ENCODE results near the gene RSBN1L. TPM values are rescaled to one million over a fixed set of nuclear protein-coding genes. Genes with fewer than 3 reads are reported as not detected.
"Not testable (repeated sequence)": the region's sequence is repeated elsewhere in the genome, so short reads cannot be mapped to it uniquely, and the experiment has no call there.

RSBN1L gene
- total RNA-seq, 2 donors from 2014 or later = 9.5 to 9.7 TPM

GRCh38 chr7:77716804-77717203, 20.5 kb downstream of the RSBN1L start:
- ATAC-seq = no peak
- intact Hi-C loops (cut with DNase I) = no loop called here
- DNase-seq = no peak

DNA sequence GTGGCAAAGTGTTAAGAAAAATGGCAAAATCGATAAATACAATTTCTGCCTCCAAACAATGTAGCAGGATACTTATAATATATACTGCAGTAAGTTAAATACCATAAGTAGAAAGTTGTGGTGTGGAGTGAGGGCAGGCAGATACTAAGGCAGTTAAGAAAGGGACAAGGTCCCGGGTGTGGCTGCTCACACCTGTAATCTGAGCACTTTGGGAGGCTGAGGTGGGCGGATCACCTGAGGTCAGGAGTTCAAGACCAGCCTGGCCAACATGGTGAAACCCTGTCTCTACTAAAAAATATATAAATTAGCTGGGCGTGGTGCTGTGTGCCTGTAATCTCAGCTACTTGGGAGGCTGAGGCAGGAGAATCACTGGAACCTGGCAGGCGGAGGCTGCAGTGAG, 21.3 kb downstream of the RSBN1L start:
- DNase-seq; intact Hi-C loops (cut with DNase I); ATAC-seq: not testable (repeated sequence)

GRCh38 chr7:77727527-77727926, 31.3 kb downstream of the RSBN1L start:
- intact Hi-C loops (cut with DNase I) = no loop called here
- ATAC-seq = no peak

GRCh38 chr7:77727936-77728701, 31.9 kb downstream of the RSBN1L start:
- intact Hi-C loops (cut with DNase I) = no loop called here
- DNase-seq (no peak), ATAC-seq (peak in 1 of 2 donors; percentile 49)

More at GRCh38 chr7:77727527-77727926, 31.3 kb downstream of the RSBN1L start:
- DNase-seq = no peak

- DNase-seq (no peak), ATAC-seq (no peak)
- intact Hi-C loops (cut with DNase I) = no loop called here
Measured at GRCh38 chr7:77729574-77730348, 33.5 kb downstream of the RSBN1L start.

- ATAC-seq (no peak), DNase-seq (no peak)
- intact Hi-C loops (cut with DNase I) = no loop called here
Measured at GRCh38 chr7:77731716-77732115, 35.5 kb downstream of the RSBN1L start.

- ATAC-seq (peak in 1 of 2 donors; percentile 60), DNase-seq (no peak)
- intact Hi-C loops (cut with DNase I) = no loop called here
Measured at GRCh38 chr7:77734659-77735421, 38.6 kb downstream of the RSBN1L start.

DNA sequence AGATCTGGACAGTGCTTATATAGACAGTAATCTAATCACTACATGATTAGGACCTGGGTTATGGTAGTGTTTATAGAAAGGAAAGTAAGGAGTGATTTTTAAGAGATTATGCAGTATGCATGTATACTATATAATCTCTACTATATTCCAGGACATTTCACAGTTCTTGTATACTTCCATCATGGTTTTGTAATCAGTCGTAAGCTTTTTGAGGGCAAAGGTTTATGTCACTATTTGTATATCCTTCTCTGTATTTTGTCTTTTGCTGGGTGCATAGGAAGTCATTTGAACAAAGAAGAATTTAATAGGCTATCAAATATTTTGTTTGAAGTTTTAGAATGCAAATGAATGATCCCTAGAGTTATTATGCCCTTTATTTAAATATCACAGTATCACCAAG, 39.2 kb downstream of the RSBN1L start:
- DNase-seq (no peak), ATAC-seq (no peak)
- intact Hi-C loops (cut with DNase I) = no loop called here

DNA sequence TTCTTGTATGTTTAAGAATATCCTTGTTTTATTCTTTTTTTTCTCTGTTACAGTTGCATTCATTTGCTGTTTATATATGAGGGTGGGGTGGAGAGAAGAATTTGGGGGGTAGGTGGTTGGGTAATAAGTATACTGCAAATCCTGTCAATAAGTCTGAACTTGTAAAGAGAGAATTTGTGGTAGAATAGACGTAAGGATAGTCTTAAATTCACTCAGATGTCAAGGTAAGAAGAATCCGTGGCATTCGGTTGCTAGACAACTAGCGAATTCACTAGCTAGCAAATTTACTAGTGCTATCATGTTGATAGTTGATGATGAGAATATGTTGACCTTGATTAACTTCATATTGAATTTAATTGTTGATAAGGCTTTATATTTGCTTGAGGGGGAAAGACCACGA, 40.7 kb downstream of the RSBN1L start:
- intact Hi-C loops (cut with DNase I) = no loop called here
- DNase-seq (no peak), ATAC-seq (no peak)

DNA sequence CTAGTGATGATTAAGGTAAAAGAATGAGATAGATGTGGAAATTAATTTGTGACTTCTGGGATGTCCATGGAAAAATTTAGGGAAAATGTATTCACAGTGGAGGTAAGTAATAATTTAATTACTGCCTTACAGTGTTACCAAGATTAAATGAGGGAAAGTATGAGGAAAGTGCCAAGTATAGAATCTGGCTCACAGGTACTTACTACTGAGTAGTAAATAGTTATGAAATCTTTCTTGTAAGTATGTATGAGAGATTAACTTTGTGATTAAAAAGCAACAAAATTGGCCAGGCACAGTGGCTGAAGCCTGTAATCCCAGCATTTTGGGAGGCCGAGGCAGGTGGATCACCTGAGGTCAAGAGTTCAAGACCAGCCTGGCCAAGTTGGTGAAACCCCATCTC, 42.1 kb downstream of the RSBN1L start:
- ATAC-seq (no peak), DNase-seq (no peak)
- intact Hi-C loops (cut with DNase I) = no loop called here

GRCh38 chr7:77738871-77739270, 42.6 kb downstream of the RSBN1L start:
- DNase-seq = no peak
- intact Hi-C loops (cut with DNase I) = no loop called here
- no peak for ATAC-seq

DNA sequence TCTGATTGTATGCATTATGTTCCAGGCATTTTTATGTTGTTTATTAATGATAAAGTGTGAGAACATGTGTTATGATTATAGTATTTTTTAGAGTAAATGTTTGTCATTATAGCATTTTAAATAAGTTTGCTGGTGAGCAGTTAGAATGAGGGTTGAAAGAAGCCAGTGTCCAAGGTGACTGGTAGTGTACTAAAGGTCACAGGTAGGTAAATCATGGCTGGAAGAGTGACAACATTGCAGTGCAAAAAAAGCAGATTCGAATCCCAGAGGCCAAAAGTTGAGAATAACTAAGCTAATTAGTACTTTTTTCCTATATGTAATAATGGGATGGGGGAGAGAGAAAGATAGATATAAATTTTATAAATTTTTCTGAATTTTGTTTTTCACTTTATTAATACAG, 44.0 kb downstream of the RSBN1L start:
- DNase-seq (no peak), ATAC-seq (no peak)
- intact Hi-C loops (cut with DNase I) = no loop called here

DNA sequence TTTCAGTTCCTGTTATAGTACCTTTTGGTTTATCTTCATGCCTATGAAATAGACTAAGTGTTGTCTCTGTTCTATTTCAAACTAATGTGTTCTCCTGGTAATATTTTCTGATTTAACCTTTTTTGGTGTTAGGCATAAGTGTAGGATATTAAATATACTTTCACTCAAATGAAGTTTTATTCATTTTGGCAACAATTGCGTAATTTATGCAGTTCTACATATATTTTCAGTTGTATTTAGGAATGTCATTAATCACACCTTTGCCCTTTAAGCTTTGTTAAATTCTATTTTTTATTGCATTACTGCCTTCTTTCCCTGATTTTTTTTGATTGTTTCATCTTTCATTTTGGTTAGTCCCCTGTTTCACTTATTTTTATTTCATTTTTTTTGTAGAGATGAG, 47.3 kb downstream of the RSBN1L start:
- no peak for ATAC-seq
- DNase-seq = no peak
- intact Hi-C loops (cut with DNase I) = no loop called here

DNA sequence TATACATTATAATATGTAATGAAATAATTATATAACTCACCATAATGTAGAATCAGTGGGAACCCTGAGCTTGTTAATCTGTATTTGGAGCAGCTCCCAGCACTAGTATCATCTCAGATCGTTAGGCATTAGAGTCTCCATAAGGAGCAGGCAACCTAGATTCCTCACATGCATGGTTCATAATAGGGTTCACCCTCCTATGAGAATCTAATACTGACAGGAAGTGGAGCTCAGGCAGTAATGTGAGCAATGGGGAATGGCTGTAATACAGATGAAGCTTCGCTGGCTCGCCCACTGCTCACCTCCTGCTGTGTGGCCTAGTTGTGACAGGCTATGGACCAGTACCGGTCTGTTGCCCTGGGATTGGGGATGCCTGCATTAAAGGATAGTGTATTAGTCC, 49.5 kb downstream of the RSBN1L start:
- intact Hi-C loops (cut with DNase I) = no loop called here
- ATAC-seq = no peak
- DNase-seq = no peak

- DNase-seq = no peak
- intact Hi-C loops (cut with DNase I) = no loop called here
- ATAC-seq = no peak
Measured at GRCh38 chr7:77746164-77746823, 50.0 kb downstream of the RSBN1L start.

DNA sequence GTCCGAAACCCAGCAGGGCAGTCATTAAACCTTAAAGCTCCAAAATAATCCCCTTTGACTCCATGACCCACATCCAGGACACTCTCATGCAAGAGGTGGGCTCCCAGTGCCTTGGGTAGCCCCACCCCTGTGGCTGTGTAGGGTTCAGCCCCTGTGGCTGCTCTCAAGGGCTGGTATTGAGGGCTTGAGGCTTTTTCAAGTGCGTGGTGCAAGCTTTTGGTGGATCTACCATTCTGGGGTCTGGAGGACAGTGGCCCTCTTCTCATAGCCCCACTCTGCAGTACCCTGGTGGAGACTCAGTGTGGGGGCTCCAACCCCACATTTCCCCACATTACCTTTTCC, 50.5 kb downstream of the RSBN1L start:
- intact Hi-C loops (cut with DNase I) = no loop called here
- ATAC-seq (no peak), DNase-seq (no peak)

GRCh38 chr7:77747178-77747577, 50.9 kb downstream of the RSBN1L start:
- intact Hi-C loops (cut with DNase I) = no loop called here
- DNase-seq (no peak), ATAC-seq (no peak)

- intact Hi-C loops (cut with DNase I) = no loop called here
- no peak for ATAC-seq
- DNase-seq = no peak
Measured at GRCh38 chr7:77747718-77748117, 51.5 kb downstream of the RSBN1L start.

DNA sequence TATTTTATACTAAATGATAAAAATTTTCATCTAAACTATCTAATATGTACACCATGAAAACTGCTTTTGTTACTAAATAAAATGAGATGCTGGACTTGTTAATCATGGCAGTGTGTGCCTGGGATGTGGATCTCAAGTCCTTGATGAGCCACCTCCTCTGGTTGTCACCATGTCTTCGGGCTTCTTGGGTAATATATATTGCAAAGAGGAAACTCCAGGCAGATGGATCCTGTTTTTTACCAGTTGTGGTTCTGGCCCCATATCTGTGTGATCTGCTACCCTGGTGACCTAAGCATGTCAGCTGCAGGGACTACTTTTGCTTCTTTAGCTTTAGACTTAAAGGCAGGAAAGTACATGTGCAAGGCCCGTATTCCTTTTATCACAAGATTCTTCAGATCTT, 55.8 kb downstream of the RSBN1L start:
- ATAC-seq = peak in 1 of 2 donors; percentile 48
- intact Hi-C loops (cut with DNase I) = loop anchor here in 1 of 2 donors (10.0 kb wide), 1 partner anchor 97 kb away; no protein-coding TSS in a partner anchor

More for the DNA sequence above, 55.8 kb downstream of the RSBN1L start:
- DNase-seq = no peak

Data from left cardiac atrium (tissue), 4 donors.